ENCODE results near the gene LARP6.

DNA sequence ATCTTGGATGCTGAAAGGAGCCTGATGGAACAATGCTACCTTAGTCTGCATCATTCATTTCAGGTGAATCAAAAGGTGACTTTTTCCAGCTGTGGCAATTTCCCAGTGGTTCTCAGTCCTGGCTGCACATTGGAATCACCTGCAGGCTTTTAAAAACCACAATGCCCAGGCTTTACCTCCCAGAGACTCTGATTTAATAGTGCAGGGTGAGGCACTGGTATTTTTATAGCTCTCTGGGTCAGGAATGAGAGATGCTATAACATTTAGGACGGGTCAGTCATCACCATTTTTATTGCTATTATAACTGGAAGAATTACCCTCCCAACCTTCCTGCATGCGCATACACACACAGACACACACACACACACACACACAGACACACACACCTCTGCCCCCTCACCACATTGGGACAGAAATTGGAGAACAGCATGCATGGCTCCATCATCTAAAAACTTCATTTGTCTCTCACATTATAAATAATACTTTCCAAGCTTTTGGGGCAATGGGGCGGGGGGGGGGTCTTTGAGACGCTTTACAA is 41.1 kb downstream of the LARP6 start:
- TF ChIP-seq ZNF565 (CRISPR knock-in tag; conservative IDR thresholded peaks at IDR 0.05; ENCODE audit: low read depth) (no peak), ARNTL (CRISPR knock-in tag; IDR thresholded peaks at IDR 0.05; ENCODE audit: borderline replicate concordance, low read depth) (no peak), OSR1 (CRISPR knock-in tag; IDR thresholded peaks at IDR 0.05) (no peak), SNAI2 (CRISPR knock-in tag; IDR thresholded peaks at IDR 0.05) (no peak), ISL1 (CRISPR knock-in tag; IDR thresholded peaks at IDR 0.05) (no peak)
- TF ChIP-seq, protein P1, sequence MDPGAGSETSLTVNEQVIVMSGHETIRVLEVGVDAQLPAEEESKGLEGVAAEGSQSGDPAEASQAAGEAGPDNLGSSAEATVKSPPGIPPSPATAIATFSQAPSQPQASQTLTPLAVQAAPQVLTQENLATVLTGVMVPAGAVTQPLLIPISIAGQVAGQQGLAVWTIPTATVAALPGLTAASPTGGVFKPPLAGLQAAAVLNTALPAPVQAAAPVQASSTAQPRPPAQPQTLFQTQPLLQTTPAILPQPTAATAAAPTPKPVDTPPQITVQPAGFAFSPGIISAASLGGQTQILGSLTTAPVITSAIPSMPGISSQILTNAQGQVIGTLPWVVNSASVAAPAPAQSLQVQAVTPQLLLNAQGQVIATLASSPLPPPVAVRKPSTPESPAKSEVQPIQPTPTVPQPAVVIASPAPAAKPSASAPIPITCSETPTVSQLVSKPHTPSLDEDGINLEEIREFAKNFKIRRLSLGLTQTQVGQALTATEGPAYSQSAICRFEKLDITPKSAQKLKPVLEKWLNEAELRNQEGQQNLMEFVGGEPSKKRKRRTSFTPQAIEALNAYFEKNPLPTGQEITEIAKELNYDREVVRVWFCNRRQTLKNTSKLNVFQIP (CRISPR knock-in tag; IDR thresholded peaks at IDR 0.05; ENCODE audit: borderline replicate concordance, low read depth), result no peak
- TF ChIP-seq, protein P2, sequence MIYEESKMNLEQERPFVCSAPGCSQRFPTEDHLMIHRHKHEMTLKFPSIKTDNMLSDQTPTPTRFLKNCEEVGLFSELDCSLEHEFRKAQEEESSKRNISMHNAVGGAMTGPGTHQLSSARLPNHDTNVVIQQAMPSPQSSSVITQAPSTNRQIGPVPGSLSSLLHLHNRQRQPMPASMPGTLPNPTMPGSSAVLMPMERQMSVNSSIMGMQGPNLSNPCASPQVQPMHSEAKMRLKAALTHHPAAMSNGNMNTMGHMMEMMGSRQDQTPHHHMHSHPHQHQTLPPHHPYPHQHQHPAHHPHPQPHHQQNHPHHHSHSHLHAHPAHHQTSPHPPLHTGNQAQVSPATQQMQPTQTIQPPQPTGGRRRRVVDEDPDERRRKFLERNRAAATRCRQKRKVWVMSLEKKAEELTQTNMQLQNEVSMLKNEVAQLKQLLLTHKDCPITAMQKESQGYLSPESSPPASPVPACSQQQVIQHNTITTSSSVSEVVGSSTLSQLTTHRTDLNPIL (CRISPR knock-in tag; IDR thresholded peaks at IDR 0.05; ENCODE audit: low read depth), result no peak
